HEK293 (cell line): Measurements from ENCODE around the gene RPS23.

Experiments
- CTCF ChIA-PET: fragments of 350-600 bp; formaldehyde crosslinking; extraction: SDS; loops from one replicate; lab custom pipeline; 2021; ENCODE audit warnings: antibody characterized with exemption; lab: Yijun Ruan, JAX
- POLR2A ChIA-PET: fragments of 300-600 bp; formaldehyde crosslinking; extraction: SDS; loops from one replicate; lab custom pipeline; 2020; ENCODE audit warnings: antibody characterized with exemption, inconsistent platforms; lab: Yijun Ruan, JAX
- H3K27ac ChIP-seq: fragments of 200-500 bp; sonication (Bioruptor generic); 2 replicates; pipeline ENCODE4 v1.5.1; 2014; ENCODE audit warnings: low read depth, low read length, control low read depth, inconsistent platforms; ENCODE audit errors: extremely low read depth
- H3K36me3 ChIP-seq, 2 experiments: fragments of 200-500 bp in 1 of 2; sonication (Bioruptor generic) in 1 of 2; 1 replicate in 1 of 2; 2 replicates in 1 of 2; pipeline ENCODE4 v1.5.1; 2014 to 2017; ENCODE audit warnings: inconsistent platforms in 2 of 2, low read length in 2 of 2; ENCODE audit not compliant: control insufficient read depth in 2 of 2, insufficient read depth in 1 of 2
- H3K4me1 ChIP-seq: fragments of 200-500 bp; sonication (Bioruptor generic); 2 replicates; pipeline ENCODE4 v1.5.1; 2014; ENCODE audit warnings: mild to moderate bottlenecking, low read length, inconsistent platforms; ENCODE audit not compliant: control insufficient read depth, insufficient read depth
- H3K4me3 ChIP-seq: 2 replicates; pipeline ENCODE4 v1.5.1; 2011; ENCODE audit warnings: low read depth, mild to moderate bottlenecking, control low read depth, low read length, moderate library complexity
- H3K9me3 ChIP-seq: fragments of 200-500 bp; sonication (Bioruptor generic); 2 replicates; pipeline ENCODE4 v1.5.1; 2014; ENCODE audit warnings: low read depth, low read length, inconsistent platforms; ENCODE audit not compliant: control insufficient read depth, insufficient read depth
- EGR2 ChIP-seq: fragments of 450-650 bp; formaldehyde crosslinking; IDR thresholded peaks from 2 replicates; pipeline ENCODE4 v1.5.1; 2016; ENCODE audit warnings: low read depth, missing biosample characterization, missing genetic modification characterization
- FEZF1 ChIP-seq: fragments of 450-650 bp; formaldehyde crosslinking; IDR thresholded peaks from 2 replicates; pipeline ENCODE4 v1.5.1; 2016; ENCODE audit warnings: missing biosample characterization, missing genetic modification characterization
- PBX3 ChIP-seq: sonication (generic); formaldehyde crosslinking; IDR thresholded peaks from 2 replicates; pipeline ENCODE4 v1.8.1; 2022; ENCODE audit warnings: mild to moderate bottlenecking, moderate library complexity, missing genetic modification reagents
- RBAK ChIP-seq: fragments of 450-650 bp; formaldehyde crosslinking; IDR thresholded peaks from 2 replicates; pipeline ENCODE4 v1.5.1; 2016; ENCODE audit warnings: missing biosample characterization, missing genetic modification characterization
- YY1 ChIP-seq: fragments of 450-650 bp; formaldehyde crosslinking; IDR thresholded peaks from 2 replicates; pipeline ENCODE4 v1.5.1; 2018; ENCODE audit warnings: missing biosample characterization, missing genetic modification characterization
- ZFP41 ChIP-seq: fragments of 450-650 bp; formaldehyde crosslinking; IDR thresholded peaks from 2 replicates; pipeline ENCODE4 v1.5.1; 2016; ENCODE audit warnings: missing biosample characterization, missing genetic modification characterization, borderline replicate concordance
- ZNF132 ChIP-seq: fragments of 450-650 bp; formaldehyde crosslinking; IDR thresholded peaks from 2 replicates; pipeline ENCODE4 v1.5.1; 2017; ENCODE audit warnings: missing biosample characterization, missing genetic modification characterization, borderline replicate concordance
- ZNF174 ChIP-seq: fragments of 450-650 bp; formaldehyde crosslinking; IDR thresholded peaks from 2 replicates; pipeline ENCODE4 v1.5.0; 2017; ENCODE audit warnings: missing biosample characterization, mild to moderate bottlenecking, missing genetic modification characterization
- ZNF2 ChIP-seq: fragments of 450-650 bp; formaldehyde crosslinking; IDR thresholded peaks from 2 replicates; pipeline ENCODE4 v1.5.1; 2016; ENCODE audit warnings: missing biosample characterization, missing genetic modification characterization
- ZNF202 ChIP-seq: fragments of 450-650 bp; formaldehyde crosslinking; IDR thresholded peaks from 2 replicates; pipeline ENCODE4 v1.5.1; 2016; ENCODE audit warnings: missing biosample characterization, missing genetic modification characterization, borderline replicate concordance
- ZNF280C ChIP-seq: fragments of 450-650 bp; formaldehyde crosslinking; IDR thresholded peaks from 2 replicates; pipeline ENCODE4 v1.5.1; 2016; ENCODE audit warnings: missing biosample characterization, missing genetic modification characterization
- ZNF354C ChIP-seq: fragments of 450-650 bp; formaldehyde crosslinking; IDR thresholded peaks from 2 replicates; pipeline ENCODE4 v1.5.1; 2016; ENCODE audit warnings: missing biosample characterization, missing genetic modification characterization, low read depth, borderline replicate concordance
- ZNF366 ChIP-seq: fragments of 450-650 bp; formaldehyde crosslinking; conservative IDR thresholded peaks from 2 replicates; pipeline ENCODE4 v1.5.1; 2016; ENCODE audit warnings: missing biosample characterization, missing genetic modification characterization
- ZNF529 ChIP-seq: fragments of 450-650 bp; formaldehyde crosslinking; IDR thresholded peaks from 2 replicates; pipeline ENCODE4 v1.5.1; 2017; ENCODE audit warnings: missing genetic modification characterization, missing biosample characterization; ENCODE audit not compliant: insufficient replicate concordance
- ZNF548 ChIP-seq: fragments of 450-650 bp; formaldehyde crosslinking; IDR thresholded peaks from 2 replicates; pipeline ENCODE4 v1.5.1; 2016; ENCODE audit warnings: missing biosample characterization, missing genetic modification characterization
- ZNF596 ChIP-seq: fragments of 450-650 bp; IDR thresholded peaks from 2 replicates; pipeline ENCODE4 v1.5.0; 2018; ENCODE audit warnings: missing biosample characterization, mild to moderate bottlenecking, missing genetic modification characterization, moderate library complexity
- ZNF768 ChIP-seq: fragments of 450-650 bp; formaldehyde crosslinking; IDR thresholded peaks from 2 replicates; pipeline ENCODE4 v1.5.1; 2018; ENCODE audit warnings: missing biosample characterization, mild to moderate bottlenecking, missing genetic modification characterization
- ZNF791 ChIP-seq: fragments of 450-650 bp; formaldehyde crosslinking; IDR thresholded peaks from 2 replicates; pipeline ENCODE4 v1.5.1; 2016; ENCODE audit warnings: missing biosample characterization, missing genetic modification characterization
- ZNF843 ChIP-seq: fragments of 450-650 bp; formaldehyde crosslinking; IDR thresholded peaks from 2 replicates; pipeline ENCODE4 v1.5.1; 2016; ENCODE audit warnings: missing biosample characterization, missing genetic modification characterization
- ZSCAN30 ChIP-seq: fragments of 450-650 bp; IDR thresholded peaks from 2 replicates; pipeline ENCODE4 v1.5.1; 2018; ENCODE audit warnings: missing biosample characterization, mild to moderate bottlenecking, missing genetic modification characterization, moderate library complexity
- TF ChIP-seq, protein P1 (sequence below): fragments of 450-650 bp; formaldehyde crosslinking; IDR thresholded peaks from 2 replicates; pipeline ENCODE4 v1.5.1; 2017; ENCODE audit warnings: missing biosample characterization, missing genetic modification characterization
- TF ChIP-seq, protein P2 (sequence below): fragments of 450-650 bp; formaldehyde crosslinking; IDR thresholded peaks from 2 replicates; pipeline ENCODE4 v1.5.1; 2016; ENCODE audit warnings: missing biosample characterization, missing genetic modification characterization
- TF ChIP-seq, protein P3 (sequence below): fragments of 450-650 bp; formaldehyde crosslinking; IDR thresholded peaks from 2 replicates; pipeline ENCODE4 v1.5.1; 2016; ENCODE audit warnings: missing biosample characterization, missing genetic modification characterization
- TF ChIP-seq, protein P4 (sequence below): fragments of 450-650 bp; formaldehyde crosslinking; optimal IDR thresholded peaks from 2 replicates; pipeline ENCODE3; 2016; ENCODE audit warnings: missing biosample characterization, mild to moderate bottlenecking, missing genetic modification characterization
- TF ChIP-seq, protein P5 (sequence below): fragments of 450-650 bp; formaldehyde crosslinking; IDR thresholded peaks from 2 replicates; pipeline ENCODE4 v1.5.1; 2016; ENCODE audit warnings: missing biosample characterization, missing genetic modification characterization

Gene RPS23

GRCh38 chr5:82290005-82290404, 11.9 kb upstream of the RPS23 start:
- no peaks in the 10 kb centered on the region for H3K4me1 ChIP-seq
- no peak overlapping the region for H3K4me3 ChIP-seq
- CTCF ChIA-PET = no interaction called here
- POLR2A ChIA-PET = no interaction called here
- no peak overlapping the region for H3K27ac ChIP-seq
- TF ChIP-seq ZNF2 = no peak
- TF ChIP-seq, protein P1, sequence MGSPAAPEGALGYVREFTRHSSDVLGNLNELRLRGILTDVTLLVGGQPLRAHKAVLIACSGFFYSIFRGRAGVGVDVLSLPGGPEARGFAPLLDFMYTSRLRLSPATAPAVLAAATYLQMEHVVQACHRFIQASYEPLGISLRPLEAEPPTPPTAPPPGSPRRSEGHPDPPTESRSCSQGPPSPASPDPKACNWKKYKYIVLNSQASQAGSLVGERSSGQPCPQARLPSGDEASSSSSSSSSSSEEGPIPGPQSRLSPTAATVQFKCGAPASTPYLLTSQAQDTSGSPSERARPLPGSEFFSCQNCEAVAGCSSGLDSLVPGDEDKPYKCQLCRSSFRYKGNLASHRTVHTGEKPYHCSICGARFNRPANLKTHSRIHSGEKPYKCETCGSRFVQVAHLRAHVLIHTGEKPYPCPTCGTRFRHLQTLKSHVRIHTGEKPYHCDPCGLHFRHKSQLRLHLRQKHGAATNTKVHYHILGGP (tag by site-specific recombination) = no peak
- no peak for TF ChIP-seq ZSCAN30 (tag by site-specific recombination)
- TF ChIP-seq ZNF174 (tag by site-specific recombination) = no peak
- TF ChIP-seq ZNF202 (tag by site-specific recombination) = no peak
- no peak for TF ChIP-seq RBAK (tag by site-specific recombination)
- TF ChIP-seq ZNF843 = no peak
- TF ChIP-seq ZNF548 (tag by site-specific recombination) = no peak
- TF ChIP-seq EGR2 (tag by site-specific recombination) = no peak
- TF ChIP-seq PBX3 (CRISPR knock-in tag) = no peak
- TF ChIP-seq ZNF366 = no peak
- no peak for TF ChIP-seq ZNF132
- TF ChIP-seq YY1 (tag by site-specific recombination) = no peak
- TF ChIP-seq ZNF791 = no peak
- no peak for TF ChIP-seq ZNF768 (tag by site-specific recombination)
- H3K9me3 ChIP-seq = no peaks in the 10 kb centered on the region
- H3K36me3 ChIP-seq = no peaks in the 10 kb centered on the region

DNA sequence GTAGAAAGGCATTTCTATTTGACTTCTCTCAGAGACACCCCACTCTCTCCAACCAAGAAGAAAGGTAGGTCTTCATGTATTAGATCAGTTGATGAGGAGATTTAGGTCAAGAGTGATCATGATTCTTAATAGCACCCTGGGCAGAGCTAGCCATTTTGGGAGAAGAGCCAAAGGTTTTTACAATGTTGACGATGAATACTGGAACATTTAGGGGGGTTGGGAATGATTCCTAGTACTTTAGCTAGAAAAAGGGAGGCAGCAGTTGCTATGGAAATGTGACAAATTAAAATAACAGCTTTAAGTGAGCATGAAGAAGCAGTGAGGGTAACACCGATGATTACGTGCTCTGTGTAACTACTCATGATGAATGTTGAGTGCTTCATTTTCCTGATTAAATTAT, 9.5 kb upstream of the RPS23 start:
- no peaks in the 10 kb centered on the region for H3K9me3 ChIP-seq
- CTCF ChIA-PET = no interaction called here
- no peaks in the 10 kb centered on the region for H3K36me3 ChIP-seq
- no peak overlapping the region for H3K4me3 ChIP-seq
- H3K27ac ChIP-seq = no peak overlapping the region
- POLR2A ChIA-PET = interaction anchor here (1.5 kb wide), 1 partner anchor 9 kb away, joined by 6 read pairs; the partner anchor contains the start of gene RPS23
- H3K4me1 ChIP-seq = no peaks in the 10 kb centered on the region
- TF ChIP-seq, protein P2, sequence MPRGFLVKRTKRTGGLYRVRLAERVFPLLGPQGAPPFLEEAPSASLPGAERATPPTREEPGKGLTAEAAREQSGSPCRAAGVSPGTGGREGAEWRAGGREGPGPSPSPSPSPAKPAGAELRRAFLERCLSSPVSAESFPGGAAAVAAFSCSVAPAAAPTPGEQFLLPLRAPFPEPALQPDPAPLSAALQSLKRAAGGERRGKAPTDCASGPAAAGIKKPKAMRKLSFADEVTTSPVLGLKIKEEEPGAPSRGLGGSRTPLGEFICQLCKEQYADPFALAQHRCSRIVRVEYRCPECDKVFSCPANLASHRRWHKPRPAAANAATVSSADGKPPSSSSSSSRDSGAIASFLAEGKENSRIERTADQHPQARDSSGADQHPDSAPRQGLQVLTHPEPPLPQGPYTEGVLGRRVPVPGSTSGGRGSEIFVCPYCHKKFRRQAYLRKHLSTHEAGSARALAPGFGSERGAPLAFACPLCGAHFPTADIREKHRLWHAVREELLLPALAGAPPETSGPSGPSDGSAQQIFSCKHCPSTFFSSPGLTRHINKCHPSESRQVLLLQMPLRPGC (tag by site-specific recombination) = no peak
- TF ChIP-seq, protein P3, sequence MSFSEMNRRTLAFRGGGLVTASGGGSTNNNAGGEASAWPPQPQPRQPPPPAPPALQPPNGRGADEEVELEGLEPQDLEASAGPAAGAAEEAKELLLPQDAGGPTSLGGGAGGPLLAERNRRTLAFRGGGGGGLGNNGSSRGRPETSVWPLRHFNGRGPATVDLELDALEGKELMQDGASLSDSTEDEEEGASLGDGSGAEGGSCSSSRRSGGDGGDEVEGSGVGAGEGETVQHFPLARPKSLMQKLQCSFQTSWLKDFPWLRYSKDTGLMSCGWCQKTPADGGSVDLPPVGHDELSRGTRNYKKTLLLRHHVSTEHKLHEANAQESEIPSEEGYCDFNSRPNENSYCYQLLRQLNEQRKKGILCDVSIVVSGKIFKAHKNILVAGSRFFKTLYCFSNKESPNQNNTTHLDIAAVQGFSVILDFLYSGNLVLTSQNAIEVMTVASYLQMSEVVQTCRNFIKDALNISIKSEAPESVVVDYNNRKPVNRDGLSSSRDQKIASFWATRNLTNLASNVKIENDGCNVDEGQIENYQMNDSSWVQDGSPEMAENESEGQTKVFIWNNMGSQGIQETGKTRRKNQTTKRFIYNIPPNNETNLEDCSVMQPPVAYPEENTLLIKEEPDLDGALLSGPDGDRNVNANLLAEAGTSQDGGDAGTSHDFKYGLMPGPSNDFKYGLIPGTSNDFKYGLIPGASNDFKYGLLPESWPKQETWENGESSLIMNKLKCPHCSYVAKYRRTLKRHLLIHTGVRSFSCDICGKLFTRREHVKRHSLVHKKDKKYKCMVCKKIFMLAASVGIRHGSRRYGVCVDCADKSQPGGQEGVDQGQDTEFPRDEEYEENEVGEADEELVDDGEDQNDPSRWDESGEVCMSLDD (tag by site-specific recombination) = no peak
- TF ChIP-seq ZNF280C (tag by site-specific recombination) (no peak), ZNF174 (tag by site-specific recombination) (no peak), ZNF529 (tag by site-specific recombination) (no peak), ZNF354C (no peak), ZNF596 (no peak), FEZF1 (tag by site-specific recombination) (no peak), ZFP41 (no peak)
- TF ChIP-seq, protein P4, sequence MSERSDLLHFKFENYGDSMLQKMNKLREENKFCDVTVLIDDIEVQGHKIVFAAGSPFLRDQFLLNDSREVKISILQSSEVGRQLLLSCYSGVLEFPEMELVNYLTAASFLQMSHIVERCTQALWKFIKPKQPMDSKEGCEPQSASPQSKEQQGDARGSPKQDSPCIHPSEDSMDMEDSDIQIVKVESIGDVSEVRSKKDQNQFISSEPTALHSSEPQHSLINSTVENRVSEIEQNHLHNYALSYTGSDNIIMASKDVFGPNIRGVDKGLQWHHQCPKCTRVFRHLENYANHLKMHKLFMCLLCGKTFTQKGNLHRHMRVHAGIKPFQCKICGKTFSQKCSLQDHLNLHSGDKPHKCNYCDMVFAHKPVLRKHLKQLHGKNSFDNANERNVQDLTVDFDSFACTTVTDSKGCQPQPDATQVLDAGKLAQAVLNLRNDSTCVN (tag by site-specific recombination) = no peak
- TF ChIP-seq, protein P5, sequence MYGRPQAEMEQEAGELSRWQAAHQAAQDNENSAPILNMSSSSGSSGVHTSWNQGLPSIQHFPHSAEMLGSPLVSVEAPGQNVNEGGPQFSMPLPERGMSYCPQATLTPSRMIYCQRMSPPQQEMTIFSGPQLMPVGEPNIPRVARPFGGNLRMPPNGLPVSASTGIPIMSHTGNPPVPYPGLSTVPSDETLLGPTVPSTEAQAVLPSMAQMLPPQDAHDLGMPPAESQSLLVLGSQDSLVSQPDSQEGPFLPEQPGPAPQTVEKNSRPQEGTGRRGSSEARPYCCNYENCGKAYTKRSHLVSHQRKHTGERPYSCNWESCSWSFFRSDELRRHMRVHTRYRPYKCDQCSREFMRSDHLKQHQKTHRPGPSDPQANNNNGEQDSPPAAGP (tag by site-specific recombination) = no peak
